Peyer's patch (tissue), 4 donors: ENCODE measurements around the gene POU2AF1.

Experiments used
- POLR2A ChIP-seq, 2 donors: fragments of 450-650 bp; IDR thresholded peaks; one replicate each; pipeline ENCODE4 v1.5.1; 2017; ENCODE audit warnings: antibody characterized with exemption in 2 of 2, mild to moderate bottlenecking in 2 of 2, moderate library complexity in 2 of 2
- TF ChIP-seq, protein P1 (sequence below), 6 experiments: fragments of 450-650 bp in 4 of 6; fragments of 200-600 bp in 2 of 6; sonication (generic) in 1 of 6; IDR thresholded peaks; one replicate each; pipeline ENCODE4 v1.5.1; 2017 to 2019; ENCODE audit warnings: antibody characterized with exemption in 6 of 6, mild to moderate bottlenecking in 3 of 6, moderate library complexity in 1 of 6

DNA sequence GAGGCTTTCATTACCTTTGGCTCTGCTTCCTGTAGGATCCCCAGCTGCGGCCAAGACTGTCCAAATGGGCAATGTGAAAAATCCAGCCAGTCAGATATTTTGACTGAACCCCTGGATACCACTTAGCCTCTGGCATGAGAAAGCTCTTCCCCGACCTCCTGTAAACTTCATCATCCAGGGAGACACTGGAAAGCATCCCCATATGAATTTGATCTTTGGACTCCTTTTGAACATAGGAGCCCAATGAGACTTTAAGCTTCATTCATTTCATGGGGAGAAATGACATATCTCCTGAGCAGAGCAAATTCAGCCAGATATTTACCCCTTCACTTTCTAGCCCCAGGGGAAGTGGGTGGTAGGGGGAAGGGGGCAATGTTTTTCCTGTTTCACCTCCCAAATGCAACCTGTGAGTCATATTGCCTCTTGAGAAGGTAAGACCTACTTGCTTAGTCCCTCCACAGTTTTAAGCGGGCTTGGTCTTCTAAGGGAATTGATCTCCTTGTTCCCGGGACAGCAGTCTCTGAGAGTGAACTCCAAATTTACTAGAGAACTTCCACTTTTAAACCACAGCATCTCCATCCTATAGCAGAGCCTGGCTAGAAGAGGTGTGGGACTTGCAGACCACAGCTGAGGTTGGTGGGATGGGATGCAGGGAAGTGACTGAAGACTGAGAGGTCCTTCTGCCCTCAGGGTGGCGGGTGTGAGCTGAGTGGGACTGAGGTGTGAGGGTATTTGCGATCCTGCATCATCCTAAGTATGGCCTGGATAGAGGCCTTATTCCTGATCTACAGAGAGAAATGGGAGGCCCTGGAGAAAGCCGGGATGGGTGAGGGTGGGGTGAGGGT is 20.3 kb upstream of the POU2AF1 start:
- TF ChIP-seq, protein P1, sequence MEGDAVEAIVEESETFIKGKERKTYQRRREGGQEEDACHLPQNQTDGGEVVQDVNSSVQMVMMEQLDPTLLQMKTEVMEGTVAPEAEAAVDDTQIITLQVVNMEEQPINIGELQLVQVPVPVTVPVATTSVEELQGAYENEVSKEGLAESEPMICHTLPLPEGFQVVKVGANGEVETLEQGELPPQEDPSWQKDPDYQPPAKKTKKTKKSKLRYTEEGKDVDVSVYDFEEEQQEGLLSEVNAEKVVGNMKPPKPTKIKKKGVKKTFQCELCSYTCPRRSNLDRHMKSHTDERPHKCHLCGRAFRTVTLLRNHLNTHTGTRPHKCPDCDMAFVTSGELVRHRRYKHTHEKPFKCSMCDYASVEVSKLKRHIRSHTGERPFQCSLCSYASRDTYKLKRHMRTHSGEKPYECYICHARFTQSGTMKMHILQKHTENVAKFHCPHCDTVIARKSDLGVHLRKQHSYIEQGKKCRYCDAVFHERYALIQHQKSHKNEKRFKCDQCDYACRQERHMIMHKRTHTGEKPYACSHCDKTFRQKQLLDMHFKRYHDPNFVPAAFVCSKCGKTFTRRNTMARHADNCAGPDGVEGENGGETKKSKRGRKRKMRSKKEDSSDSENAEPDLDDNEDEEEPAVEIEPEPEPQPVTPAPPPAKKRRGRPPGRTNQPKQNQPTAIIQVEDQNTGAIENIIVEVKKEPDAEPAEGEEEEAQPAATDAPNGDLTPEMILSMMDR (IDR thresholded peaks at IDR 0.05) = peak in 1 of 6 experiments; percentile 16
- TF ChIP-seq POLR2A (IDR thresholded peaks at IDR 0.05) = no peak
